SJCRH30 (cell line): Measurements from ENCODE around the gene CORIN. TPM values are rescaled to one million over a fixed set of nuclear protein-coding genes. Genes with fewer than 3 reads are reported as not detected.

Experiments used
- DNase-seq, 2 experiments: peaks; one replicate each; pipeline ENCODE4 v3.0.0-alpha.2; 2015 to 2020
- H3K27ac ChIP-seq: fragments of 250-450 bp; sonication (Bioruptor Pico); 2 replicates; pipeline ENCODE4 v1.5.1; 2020; ENCODE audit warnings: mild to moderate bottlenecking, moderate library complexity
- H3K27me3 ChIP-seq: fragments of 250-450 bp; sonication (Bioruptor Pico); 2 replicates; pipeline ENCODE4 v1.5.1; 2020; ENCODE audit warnings: mild to moderate bottlenecking, moderate library complexity
- H3K36me3 ChIP-seq: fragments of 250-450 bp; sonication (Bioruptor Pico); 2 replicates; pipeline ENCODE4 v1.5.1; 2020; ENCODE audit warnings: mild to moderate bottlenecking, moderate library complexity
- H3K4me1 ChIP-seq: fragments of 250-450 bp; sonication (Bioruptor Pico); 2 replicates; pipeline ENCODE4 v1.5.1; 2020; ENCODE audit warnings: mild to moderate bottlenecking, moderate library complexity
- H3K4me3 ChIP-seq: fragments of 250-450 bp; sonication (Bioruptor Pico); 2 replicates; pipeline ENCODE4 v1.5.1; 2020; ENCODE audit warnings: mild to moderate bottlenecking, moderate library complexity
- H3K9me3 ChIP-seq: fragments of 250-450 bp; sonication (Bioruptor Pico); replicated peaks from 2 replicates; pipeline ENCODE4 v1.5.1; 2020; ENCODE audit warnings: mild to moderate bottlenecking, moderate library complexity
- total RNA-seq: library from RNA; depleted of rRNA; stranded (reverse); fragments of >200 nt; shearing (Covaris generic); gene quantifications from 2 replicates; pipeline ENCODE4 v1.2.3, GENCODE V29; 2014

Gene CORIN
- total RNA-seq, 1 experiment from 2014 or later = 0.38 TPM

DNA sequence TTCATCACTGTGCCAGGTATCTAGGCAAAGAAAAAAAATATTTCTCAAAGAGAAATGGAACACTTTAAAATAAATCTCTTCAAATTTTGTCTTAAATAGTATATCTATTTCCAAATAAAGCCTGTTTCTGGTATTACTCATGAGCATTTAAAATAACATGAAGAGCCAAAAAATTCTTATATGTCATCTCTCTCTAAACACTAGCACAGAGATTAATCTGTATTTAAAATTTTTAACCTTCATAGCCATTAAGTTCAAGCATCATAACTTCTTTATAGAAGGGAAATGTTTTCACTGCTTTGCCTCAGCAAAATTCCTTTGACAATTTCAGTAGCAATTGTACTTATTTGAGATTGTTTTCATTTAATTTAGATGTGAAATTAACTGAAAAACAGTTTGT, 5.1 kb upstream of the CORIN start:
- H3K27me3 ChIP-seq = no peaks in the 10 kb centered on the region
- no peaks in the 10 kb centered on the region for H3K9me3 ChIP-seq
- H3K4me1 ChIP-seq = no peaks in the 10 kb centered on the region
- H3K27ac ChIP-seq = no peak overlapping the region
- peaks cover 13% of the 10 kb centered on the region for H3K36me3 ChIP-seq
- H3K4me3 ChIP-seq = no peak overlapping the region
- no peak for DNase-seq

DNA sequence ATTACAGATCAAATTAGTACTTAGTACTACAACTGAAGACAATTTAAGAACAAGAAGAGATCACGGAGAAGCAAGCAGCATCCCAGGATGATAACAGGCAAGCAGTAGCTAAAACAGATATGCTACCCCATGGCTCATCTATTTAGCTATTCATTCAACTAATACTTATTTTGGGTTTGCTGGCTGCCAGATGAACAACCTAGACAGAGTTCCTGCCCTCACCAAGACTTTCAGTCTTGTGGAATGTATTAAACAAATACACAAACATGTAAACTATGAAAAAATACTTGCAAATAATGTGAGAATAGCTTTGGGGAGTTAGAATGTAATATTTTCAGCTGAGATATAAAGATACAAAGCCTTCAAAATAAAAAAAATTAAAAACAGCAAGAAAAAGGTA, 2.4 kb upstream of the CORIN start:
- Histone ChIP-seq H3K27ac (no peak overlapping the region), H3K4me1 (no peaks in the 10 kb centered on the region), H3K4me3 (no peak overlapping the region), H3K27me3 (no peaks in the 10 kb centered on the region), H3K9me3 (no peaks in the 10 kb centered on the region), H3K36me3 (peaks cover 3% of the 10 kb centered on the region; the same call in 1 of the 2 replicates)
- DNase-seq = no peak

DNA sequence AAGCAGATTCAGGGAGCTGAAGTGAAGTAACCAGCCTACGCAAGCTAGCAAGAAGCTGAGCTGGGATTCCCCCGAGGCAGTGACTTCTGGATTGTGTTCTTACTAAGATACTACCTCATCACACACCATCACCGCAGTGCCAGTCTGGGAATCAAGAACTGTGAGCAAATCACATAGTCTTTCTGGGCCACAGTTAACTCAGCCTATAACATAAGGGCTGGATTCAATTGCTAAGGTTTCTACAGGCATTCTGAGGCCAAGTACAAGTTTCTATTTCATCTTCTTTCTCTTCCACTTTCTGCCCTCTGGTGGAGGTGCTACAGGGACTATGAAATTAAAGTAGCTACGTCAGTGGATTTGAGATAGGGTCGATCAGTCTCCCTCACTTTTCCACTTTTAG, 1.4 kb upstream of the CORIN start:
- Histone ChIP-seq H3K4me1 (no peaks in the 10 kb centered on the region), H3K27ac (no peak overlapping the region)
- no peak for DNase-seq

DNA sequence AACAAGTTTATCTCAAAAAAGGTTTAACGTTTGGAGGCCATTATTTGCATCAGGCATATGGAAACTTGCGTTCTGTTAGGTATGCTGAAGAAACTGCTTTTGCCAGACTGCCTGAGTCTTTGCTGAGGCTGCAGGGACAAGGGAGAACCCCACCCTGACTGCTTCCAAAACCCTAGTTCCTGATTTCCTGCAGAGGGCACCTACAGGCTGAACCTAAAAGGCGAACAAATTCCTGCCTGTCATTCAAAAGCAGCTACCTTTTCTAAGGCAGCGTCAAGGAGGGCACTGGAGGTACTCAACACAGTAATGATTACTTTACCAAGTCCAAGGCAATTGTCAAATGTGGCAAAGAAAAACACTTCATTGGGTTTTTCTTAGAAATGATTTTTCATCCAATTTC, 578 bp upstream of the CORIN start:
- no peak overlapping the region for H3K27ac ChIP-seq
- H3K4me1 ChIP-seq = no peaks in the 10 kb centered on the region
- no peaks in the 10 kb centered on the region for H3K27me3 ChIP-seq
- no peaks in the 10 kb centered on the region for H3K9me3 ChIP-seq
- H3K36me3 ChIP-seq = no peaks in the 10 kb centered on the region; the same call in 1 of the 2 replicates
- DNase-seq = no peak
- H3K4me3 ChIP-seq = no peak overlapping the region

More for the DNA sequence above, 1.4 kb upstream of the CORIN start:
- H3K27me3 ChIP-seq = no peaks in the 10 kb centered on the region
- peaks cover 3% of the 10 kb centered on the region; the same call in 1 of the 2 replicates for H3K36me3 ChIP-seq
- no peaks in the 10 kb centered on the region for H3K9me3 ChIP-seq
- no peak overlapping the region for H3K4me3 ChIP-seq

DNA sequence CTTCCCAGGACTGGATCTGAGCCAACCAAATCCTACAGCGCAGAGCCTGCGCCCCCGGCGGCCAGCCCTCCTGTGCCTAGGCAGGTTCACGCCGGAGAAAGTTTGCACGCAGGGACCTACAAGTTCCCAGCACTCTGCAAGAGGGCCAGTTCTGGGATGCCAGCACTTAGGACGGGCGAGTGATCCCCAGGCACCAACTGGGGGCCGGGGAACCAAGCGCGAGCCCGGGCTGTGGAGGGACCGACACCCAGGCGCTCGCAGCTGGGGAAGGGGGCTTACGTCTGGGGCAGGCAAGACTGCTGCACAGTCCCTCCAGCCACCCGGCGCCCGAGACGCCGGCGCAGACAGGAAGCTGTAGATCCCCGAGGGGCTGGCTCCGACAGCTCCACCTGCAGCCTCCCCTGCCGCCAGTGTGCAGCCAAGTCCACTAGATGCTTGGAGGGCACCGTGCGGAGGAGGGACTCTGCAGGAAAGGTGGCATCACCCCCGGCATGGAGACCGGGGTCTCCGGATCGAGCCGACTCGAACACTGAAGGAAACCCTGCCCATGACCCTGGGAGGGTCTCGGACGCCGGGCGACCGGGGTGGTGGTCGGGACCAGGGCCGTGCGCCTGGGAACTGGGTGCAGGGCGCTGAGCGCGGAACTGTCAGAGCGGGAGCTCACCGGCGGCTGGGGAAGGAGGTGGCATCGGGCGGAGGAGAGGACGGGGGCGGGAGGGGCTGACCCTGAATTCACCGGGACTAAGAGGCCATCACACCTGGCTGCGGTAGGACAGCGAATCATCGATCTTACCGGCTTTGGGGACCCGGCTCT, 566 bp downstream of the CORIN start:
- no peaks in the 10 kb centered on the region for H3K4me1 ChIP-seq
- no peaks in the 10 kb centered on the region for H3K36me3 ChIP-seq
- no peaks in the 10 kb centered on the region for H3K9me3 ChIP-seq
- no peaks in the 10 kb centered on the region for H3K27me3 ChIP-seq
- no peak overlapping the region for H3K27ac ChIP-seq
- no peak for DNase-seq
- H3K4me3 ChIP-seq = no peak overlapping the region

DNA sequence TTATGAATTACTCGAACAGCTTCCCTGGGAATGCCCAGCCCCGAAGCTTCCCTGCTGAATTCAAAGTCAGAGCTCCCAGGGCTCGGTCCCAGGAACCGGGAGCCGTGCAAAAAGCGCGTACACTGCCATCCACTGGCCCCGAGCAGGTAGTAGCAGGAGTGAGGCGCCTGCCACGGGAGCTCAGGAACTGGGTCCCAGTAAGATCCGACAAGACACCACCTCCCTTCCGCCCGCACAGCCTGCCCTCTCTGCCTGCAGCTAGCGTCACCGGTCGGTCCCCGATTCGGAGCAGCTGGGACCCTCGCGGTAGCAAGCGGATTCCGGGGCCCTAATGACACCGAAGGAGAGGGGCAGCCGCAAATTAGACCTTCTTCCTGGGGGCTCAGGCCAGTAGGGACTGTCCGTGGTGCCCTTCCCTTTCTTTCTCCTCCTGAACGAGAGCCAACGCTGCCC, 1.2 kb downstream of the CORIN start:
- H3K9me3 ChIP-seq = no peaks in the 10 kb centered on the region
- DNase-seq = no peak
- no peak overlapping the region for H3K27ac ChIP-seq
- H3K4me1 ChIP-seq = no peaks in the 10 kb centered on the region
- no peak overlapping the region for H3K4me3 ChIP-seq
- no peaks in the 10 kb centered on the region for H3K36me3 ChIP-seq
- no peaks in the 10 kb centered on the region for H3K27me3 ChIP-seq

DNA sequence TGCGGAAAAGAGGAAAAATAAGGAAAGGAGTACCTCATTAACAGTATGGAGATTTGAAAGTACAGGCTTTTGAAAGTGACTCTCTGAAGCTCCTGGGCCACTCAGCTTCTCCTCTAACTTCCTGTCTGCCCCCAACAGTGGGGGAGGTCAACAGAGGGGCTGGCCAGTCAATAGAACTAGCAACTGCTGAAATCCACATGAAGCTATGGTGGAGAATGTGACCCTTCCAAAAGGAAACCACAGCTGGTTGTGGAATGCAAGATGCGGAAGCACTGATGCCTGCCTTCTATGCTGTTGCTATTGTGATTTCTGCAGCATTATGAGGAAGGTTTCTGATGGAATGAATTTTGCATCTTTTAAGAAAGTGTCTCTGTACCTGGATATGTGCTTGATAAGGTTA, 2.4 kb downstream of the CORIN start:
- H3K4me3 ChIP-seq = no peak overlapping the region
- no peak overlapping the region for H3K27ac ChIP-seq
- no peaks in the 10 kb centered on the region for H3K36me3 ChIP-seq
- no peaks in the 10 kb centered on the region for H3K9me3 ChIP-seq
- DNase-seq = peak; percentile 9 to 11
- H3K27me3 ChIP-seq = no peaks in the 10 kb centered on the region
- no peaks in the 10 kb centered on the region; the same call in 1 of the 2 replicates for H3K4me1 ChIP-seq

DNA sequence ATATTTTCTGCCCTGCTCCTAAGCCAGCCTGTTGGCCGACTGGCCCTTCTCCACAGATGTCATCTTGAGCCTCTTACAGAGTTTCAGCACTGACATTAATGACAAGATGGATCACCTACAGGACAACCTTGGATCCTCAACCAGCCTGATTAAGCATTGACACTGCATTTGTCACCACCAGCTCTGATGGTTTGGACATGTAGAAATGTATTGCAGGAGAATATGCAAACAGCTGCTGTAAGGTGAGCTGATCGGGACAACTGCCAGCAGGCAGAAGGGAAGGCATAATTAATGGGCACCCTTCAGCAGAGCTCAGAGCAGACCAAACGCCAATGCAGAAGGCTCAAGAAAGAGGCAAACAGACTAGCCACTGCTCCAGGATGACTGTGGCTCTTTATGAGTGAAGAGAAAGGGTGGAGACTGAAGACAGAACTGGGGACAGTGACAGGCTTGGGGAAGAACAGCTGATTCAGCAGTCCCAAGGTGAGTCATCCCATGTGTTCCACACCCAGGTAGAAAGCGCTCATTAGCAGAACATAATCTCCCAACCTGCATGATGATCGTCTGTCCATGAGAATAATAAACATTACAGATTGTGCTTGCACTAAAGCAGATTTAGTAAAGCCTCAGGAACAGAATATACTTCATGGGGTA, 6.7 kb downstream of the CORIN start:
- H3K4me3 ChIP-seq = no peak overlapping the region
- H3K4me1 ChIP-seq = no peaks in the 10 kb centered on the region; the same call in 1 of the 2 replicates
- H3K27me3 ChIP-seq = no peaks in the 10 kb centered on the region
- no peaks in the 10 kb centered on the region for H3K36me3 ChIP-seq
- H3K27ac ChIP-seq = no peak overlapping the region
- no peaks in the 10 kb centered on the region for H3K9me3 ChIP-seq
- DNase-seq = peak; percentile 17 to 47

DNA sequence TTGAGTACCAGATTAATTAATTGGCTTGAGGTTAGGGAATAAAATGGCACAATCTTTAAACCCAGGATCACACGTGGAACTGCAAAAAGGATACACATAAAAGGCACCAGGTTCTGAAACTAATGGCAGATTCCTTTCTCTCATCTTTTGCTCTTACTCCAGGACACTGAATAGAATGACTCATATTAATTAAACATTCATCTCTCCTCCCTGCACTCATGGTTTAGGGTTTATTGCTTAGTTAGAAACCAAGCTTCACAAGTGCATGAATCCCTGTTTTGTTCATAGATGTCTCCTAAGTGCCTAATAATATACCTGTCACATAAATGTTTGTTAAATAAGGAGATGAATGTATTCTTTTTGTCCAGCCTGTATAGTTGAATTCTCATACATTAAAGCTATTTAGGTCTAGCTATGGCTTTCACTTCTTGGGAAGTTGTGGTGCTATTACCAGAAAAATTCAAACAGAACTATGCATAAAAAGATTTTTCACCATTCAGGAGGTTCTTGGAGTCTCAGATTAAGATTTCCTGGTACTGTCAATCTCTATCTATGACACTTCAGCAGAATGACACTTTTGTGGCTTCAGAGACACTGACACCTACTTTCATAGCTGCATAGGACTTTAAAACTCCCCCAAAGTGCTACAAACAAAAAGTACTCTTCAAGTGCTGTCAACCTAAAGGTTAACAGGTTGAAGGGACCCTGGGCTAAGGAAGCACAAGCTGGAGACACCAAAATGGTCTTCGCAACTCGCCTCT, 7.4 kb downstream of the CORIN start:
- Histone ChIP-seq H3K9me3 (no peaks in the 10 kb centered on the region), H3K36me3 (no peaks in the 10 kb centered on the region), H3K27me3 (no peaks in the 10 kb centered on the region), H3K4me1 (no peaks in the 10 kb centered on the region; the same call in 1 of the 2 replicates), H3K27ac (no peak overlapping the region), H3K4me3 (no peak overlapping the region)
- DNase-seq = no peak

DNA sequence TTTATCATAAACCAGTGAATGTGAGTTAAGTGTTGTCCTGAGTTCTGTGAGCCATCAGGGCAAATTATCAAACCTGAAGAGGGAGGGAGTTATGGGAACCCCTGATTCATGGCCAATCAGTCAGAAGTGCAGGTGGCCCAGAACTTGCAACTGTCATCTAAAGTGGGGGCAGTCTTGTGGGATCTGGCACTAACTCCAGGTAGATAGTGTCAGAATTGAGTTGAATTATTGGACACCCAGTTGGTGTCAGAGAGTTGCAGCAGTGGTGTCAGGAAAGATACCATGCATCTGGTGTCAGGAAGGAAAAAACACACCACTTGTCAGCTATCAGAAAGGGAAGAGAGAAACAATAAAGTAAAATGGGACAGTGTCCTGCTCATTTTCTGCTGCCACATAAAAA, 8.4 kb downstream of the CORIN start:
- no peak for DNase-seq
- Histone ChIP-seq H3K36me3 (no peaks in the 10 kb centered on the region), H3K9me3 (no peaks in the 10 kb centered on the region), H3K27me3 (no peaks in the 10 kb centered on the region), H3K4me1 (no peaks in the 10 kb centered on the region; the same call in 1 of the 2 replicates), H3K27ac (no peak overlapping the region), H3K4me3 (no peak overlapping the region)

DNA sequence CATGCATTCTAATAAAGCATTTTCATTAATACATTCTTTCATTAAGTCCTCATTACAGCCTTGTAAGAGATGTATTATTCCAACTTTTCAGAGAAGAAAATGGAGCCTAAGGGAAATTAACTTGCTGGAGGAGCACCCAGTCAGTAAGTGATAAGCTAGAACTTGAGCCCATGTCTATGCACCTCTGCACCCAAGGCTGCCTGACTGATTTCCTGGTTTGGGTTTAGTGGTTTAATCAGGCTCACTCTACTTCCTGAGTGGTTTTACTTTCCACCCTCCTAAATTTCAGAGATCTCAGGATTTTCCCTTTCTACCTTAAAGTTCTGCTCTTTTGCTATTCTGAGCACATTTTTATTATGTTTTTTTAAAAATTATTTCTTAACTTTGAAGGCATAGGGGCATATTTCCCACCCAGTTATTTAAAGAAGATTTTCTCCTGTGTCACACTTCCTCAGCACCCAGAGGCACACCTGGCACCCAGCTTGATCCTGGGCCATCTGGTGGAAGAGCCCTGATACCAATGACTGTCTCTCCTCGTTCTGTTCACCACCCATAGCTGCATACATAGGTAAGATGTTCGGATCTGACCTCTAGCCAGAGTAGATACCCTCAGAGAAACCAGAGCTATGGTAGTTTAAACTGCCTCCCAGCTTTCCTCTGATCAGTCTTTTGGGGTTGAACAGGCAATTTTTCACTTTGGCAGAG, 10.4 kb downstream of the CORIN start:
- Histone ChIP-seq H3K27ac (no peak overlapping the region), H3K27me3 (no peaks in the 10 kb centered on the region), H3K36me3 (no peaks in the 10 kb centered on the region), H3K9me3 (no peaks in the 10 kb centered on the region), H3K4me1 (no peaks in the 10 kb centered on the region; the same call in 1 of the 2 replicates), H3K4me3 (no peak overlapping the region)
- DNase-seq = no peak

DNA sequence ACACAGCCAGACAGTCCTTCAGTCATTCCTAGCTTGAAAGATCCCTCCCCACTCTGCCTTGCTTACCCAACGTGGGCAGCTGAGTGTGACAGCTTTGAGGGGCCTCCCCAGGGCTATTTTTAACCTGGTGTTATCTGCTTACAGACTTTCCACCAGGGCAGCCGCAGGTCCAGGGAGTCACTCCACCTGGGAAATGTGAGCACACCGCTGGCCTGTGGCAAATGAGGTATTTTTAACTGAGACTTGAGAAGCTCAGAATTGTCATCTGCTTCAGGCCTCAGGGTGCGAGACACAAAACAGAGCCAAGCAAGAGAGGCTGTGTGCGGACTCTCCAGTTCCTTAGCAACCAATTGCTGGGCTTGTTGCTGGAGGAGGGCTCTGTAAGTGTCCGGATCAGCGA, 13.0 kb downstream of the CORIN start:
- H3K9me3 ChIP-seq = no peaks in the 10 kb centered on the region
- H3K27ac ChIP-seq = no peak overlapping the region
- H3K4me3 ChIP-seq = no peak overlapping the region
- no peak for DNase-seq
- H3K4me1 ChIP-seq = no peaks in the 10 kb centered on the region
- H3K36me3 ChIP-seq = no peaks in the 10 kb centered on the region
- no peaks in the 10 kb centered on the region for H3K27me3 ChIP-seq

DNA sequence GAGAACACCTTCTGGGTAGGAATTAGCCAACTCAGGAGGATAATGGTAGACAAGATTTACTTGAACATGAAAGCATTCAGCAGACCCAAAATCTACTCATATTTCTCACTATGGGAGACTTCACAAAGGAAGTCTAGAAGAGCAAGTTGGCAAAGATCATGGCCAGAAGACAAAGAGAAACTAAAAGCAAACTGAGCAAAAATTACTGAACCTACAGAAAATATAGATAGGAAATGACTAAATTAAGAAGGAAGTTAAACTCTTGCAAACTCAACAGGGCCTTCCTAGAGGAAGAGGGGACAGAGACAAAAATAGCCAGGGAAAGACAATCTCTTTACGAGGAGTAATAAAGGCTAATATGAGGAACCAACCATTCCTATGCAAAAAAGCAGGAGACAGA, 18.7 kb downstream of the CORIN start:
- Histone ChIP-seq H3K27me3 (no peaks in the 10 kb centered on the region), H3K27ac (no peak overlapping the region), H3K4me3 (no peak overlapping the region), H3K4me1 (no peaks in the 10 kb centered on the region), H3K36me3 (no peaks in the 10 kb centered on the region), H3K9me3 (no peaks in the 10 kb centered on the region)
- no peak for DNase-seq

DNA sequence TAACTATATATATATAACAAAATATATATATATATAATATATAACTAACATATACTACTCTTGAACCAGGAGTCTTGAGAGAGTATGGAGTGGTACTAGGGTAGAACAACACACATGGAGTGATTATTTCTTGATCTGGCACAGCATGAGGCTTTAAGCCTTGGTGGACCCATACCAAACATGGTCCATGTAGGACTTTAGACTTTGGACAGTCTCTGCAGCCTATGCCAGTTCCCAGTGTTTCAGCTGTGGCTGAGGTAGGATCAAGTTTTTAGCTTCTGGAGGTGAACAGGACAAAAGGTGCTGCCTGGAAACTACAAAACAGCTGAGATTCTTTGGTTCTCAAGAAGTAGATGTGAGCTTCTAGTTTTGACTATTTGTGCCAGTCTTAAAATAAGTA, 20.6 kb downstream of the CORIN start:
- Histone ChIP-seq H3K27me3 (no peaks in the 10 kb centered on the region), H3K9me3 (no peaks in the 10 kb centered on the region), H3K4me3 (no peak overlapping the region), H3K36me3 (no peaks in the 10 kb centered on the region), H3K4me1 (no peaks in the 10 kb centered on the region), H3K27ac (no peak overlapping the region)
- no peak for DNase-seq
